Stomach smooth muscle (tissue), 2 donors: Measurements from ENCODE around the gene PLS3.

Experiments
- H3K27ac ChIP-seq: one replicate; pipeline ENCODE4 v1.7.0; 2013; ENCODE audit warnings: mild to moderate bottlenecking, low read length, inconsistent platforms
- H3K27me3 ChIP-seq, 2 donors: one replicate each; pipeline ENCODE4 v1.7.0; 2013; ENCODE audit warnings: low read length in 2 of 2; ENCODE audit not compliant: insufficient read depth in 2 of 2, control insufficient read depth in 1 of 2
- H3K36me3 ChIP-seq, 2 donors: one replicate each; pipeline ENCODE4 v1.7.0; 2013; ENCODE audit warnings: low read length in 2 of 2; ENCODE audit not compliant: control insufficient read depth in 2 of 2, insufficient read depth in 2 of 2
- H3K4me1 ChIP-seq: one replicate; pipeline ENCODE4 v1.7.0; 2013; ENCODE audit warnings: low read length; ENCODE audit not compliant: control insufficient read depth, insufficient read depth
- H3K4me3 ChIP-seq, 2 donors: one replicate each; pipeline ENCODE4 v1.7.0; 2013; ENCODE audit warnings: low read length in 2 of 2
- H3K9ac ChIP-seq, 2 donors: one replicate each; pipeline ENCODE4 v1.7.0; 2013; ENCODE audit warnings: low read length in 2 of 2, mild to moderate bottlenecking in 1 of 2
- H3K9me3 ChIP-seq, 2 donors: one replicate each; pipeline ENCODE4 v1.7.0; 2013; ENCODE audit warnings: low read length in 2 of 2; ENCODE audit not compliant: control insufficient read depth in 2 of 2
- donor health status: healthy.
- donor health status: Pancreatic carcinoma.

Gene PLS3

DNA sequence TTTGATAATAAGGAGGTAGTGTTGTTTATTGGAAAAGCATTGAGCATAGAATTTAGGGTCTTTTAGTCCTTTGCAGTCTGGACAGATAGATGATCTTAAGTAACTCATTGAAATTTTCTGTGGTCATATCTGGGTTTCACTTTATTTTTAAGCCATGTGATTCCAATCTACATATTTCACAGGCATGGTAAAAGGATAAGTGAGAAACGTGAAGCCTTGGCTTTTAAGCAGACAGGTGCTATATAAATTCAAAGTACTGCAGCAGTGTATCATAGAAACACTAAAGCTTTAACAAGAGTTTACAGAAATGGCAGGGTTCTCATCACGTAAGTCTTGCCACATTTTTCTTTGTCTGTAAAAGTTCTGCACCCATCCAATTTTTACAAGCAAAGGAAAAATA, 4.9 kb downstream of the PLS3 start:
- Histone ChIP-seq H3K4me3 (no peak overlapping the region), H3K27me3 (peaks cover 0 to 11% of the 10 kb centered on the region in 2 donors), H3K9me3 (no peaks in the 10 kb centered on the region), H3K9ac (no peak overlapping the region), H3K4me1 (peaks cover 6% of the 10 kb centered on the region), H3K36me3 (no peaks in the 10 kb centered on the region), H3K27ac (no peak overlapping the region)

DNA sequence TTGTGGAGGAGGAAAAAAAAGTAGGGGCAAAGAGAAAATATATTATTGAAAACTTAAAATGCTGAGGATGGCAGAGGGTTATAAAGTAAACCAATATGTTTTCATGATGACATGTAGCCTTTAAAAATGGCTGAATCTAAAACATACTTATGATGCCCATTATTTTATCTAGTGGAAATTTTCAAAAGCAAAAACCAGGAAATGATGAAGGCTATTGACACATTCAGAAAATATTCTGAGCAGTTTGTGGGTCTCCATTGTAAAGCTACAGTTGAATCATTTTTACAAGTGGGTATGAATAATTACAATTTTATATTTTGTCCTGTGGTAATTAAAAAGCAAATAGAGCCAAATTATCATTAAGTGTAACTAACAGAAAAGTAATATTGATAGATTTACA, 10.7 kb downstream of the PLS3 start:
- Histone ChIP-seq H3K4me1 (no peaks in the 10 kb centered on the region), H3K9me3 (no peaks in the 10 kb centered on the region), H3K9ac (no peak overlapping the region), H3K36me3 (peaks cover 0 to 2% of the 10 kb centered on the region in 2 donors), H3K4me3 (no peak overlapping the region), H3K27ac (no peak overlapping the region), H3K27me3 (peaks cover 0 to 2% of the 10 kb centered on the region in 2 donors)

DNA sequence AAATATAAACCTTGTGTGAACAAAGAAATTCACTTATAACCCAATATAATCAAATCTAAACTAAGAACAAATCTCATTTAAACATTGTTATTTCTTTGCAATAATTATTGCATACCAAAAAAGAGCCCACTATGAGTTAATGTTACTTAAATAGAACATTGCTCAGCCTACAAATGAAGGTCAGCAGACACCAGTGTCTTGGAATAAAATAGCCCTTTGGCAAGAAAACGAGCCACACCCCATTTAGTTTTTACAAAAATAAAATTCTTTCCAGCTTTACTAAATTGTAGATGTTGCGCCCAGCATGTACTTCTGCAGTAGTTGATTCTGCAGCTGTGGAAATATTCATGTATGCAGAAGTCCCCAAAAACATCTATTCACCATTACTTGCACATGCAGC, 12.2 kb downstream of the PLS3 start:
- Histone ChIP-seq H3K4me3 (no peak overlapping the region), H3K9me3 (no peaks in the 10 kb centered on the region), H3K9ac (no peak overlapping the region), H3K4me1 (no peaks in the 10 kb centered on the region), H3K27ac (no peak overlapping the region), H3K36me3 (peaks cover 0 to 3% of the 10 kb centered on the region in 2 donors), H3K27me3 (peaks cover 0 to 2% of the 10 kb centered on the region in 2 donors)

DNA sequence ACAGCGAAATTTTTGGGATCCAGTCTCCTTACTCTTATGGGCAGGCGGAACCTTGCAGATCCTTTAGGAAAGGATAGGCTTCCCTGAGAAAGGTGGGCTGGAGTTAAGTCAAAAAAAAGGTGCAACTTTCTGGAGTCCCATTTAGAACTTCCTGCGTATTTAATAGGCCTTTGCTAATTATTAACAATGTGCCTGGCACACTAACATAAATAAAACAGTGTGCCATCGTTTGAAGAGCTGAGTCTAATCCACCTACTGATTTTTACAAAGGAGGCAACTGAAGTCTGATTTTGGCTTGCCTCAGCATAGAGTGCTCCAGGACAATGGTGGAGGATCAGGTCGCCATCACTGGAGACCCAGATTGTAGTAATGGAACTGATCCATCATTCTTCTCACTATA, 15.7 kb downstream of the PLS3 start:
- Histone ChIP-seq H3K36me3 (peaks cover 0 to 3% of the 10 kb centered on the region in 2 donors), H3K27me3 (peaks cover 0 to 2% of the 10 kb centered on the region in 2 donors), H3K4me3 (no peak overlapping the region), H3K9me3 (no peaks in the 10 kb centered on the region), H3K4me1 (no peaks in the 10 kb centered on the region), H3K27ac (no peak overlapping the region), H3K9ac (no peak overlapping the region)

DNA sequence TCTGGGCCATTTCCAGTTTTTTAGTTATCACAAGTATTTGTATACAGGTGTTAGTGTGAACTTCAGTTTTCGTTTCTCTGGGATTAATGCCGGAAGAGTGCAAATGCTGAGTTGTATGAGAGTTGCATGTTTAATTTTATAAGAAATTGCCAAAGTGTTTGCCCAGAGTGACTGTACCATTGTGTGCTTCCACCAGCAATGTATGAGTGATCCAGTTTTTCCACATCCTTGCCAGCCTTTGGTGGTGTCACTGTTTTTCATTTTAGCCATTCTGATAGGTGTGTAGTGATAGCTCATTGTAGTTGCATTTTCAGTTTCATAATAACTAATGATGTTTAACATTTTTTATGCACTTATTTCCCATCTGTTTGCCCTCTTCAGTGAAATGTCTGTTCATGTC, 18.4 kb downstream of the PLS3 start:
- Histone ChIP-seq H3K27me3 (peaks cover 0 to 2% of the 10 kb centered on the region in 2 donors), H3K27ac (no peak overlapping the region)

DNA sequence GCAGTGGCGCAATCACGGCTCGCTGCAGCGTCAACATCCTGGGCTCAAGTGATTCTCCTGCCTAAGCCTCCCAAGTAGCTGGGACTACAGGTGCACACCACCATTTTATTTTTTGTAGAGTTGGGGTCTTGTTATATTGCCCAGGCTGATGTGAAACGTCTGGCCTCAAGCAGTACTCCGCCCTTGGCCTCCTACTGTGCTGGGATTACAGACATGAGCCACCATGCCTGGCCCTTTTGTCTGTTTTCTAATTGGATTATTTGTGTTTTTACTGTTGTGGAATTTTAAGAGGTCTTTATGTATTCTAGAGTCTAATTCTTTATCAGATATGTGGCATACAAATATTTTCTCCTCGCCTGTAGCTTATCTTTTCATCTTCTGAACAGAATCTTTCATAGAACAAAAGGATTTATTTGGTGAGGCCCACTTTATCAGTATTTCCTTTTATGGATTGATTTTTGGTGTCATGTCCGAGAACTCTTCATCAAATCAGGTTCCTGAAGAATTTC, 18.9 kb downstream of the PLS3 start:
- Histone ChIP-seq H3K4me3 (no peak overlapping the region), H3K4me1 (no peaks in the 10 kb centered on the region), H3K27ac (no peak overlapping the region), H3K9ac (no peak overlapping the region), H3K9me3 (no peaks in the 10 kb centered on the region), H3K36me3 (peaks cover 0 to 3% of the 10 kb centered on the region in 2 donors), H3K27me3 (peaks cover 0 to 2% of the 10 kb centered on the region in 2 donors)

More for the DNA sequence above, 18.4 kb downstream of the PLS3 start:
- Histone ChIP-seq H3K4me1 (no peaks in the 10 kb centered on the region), H3K9me3 (no peaks in the 10 kb centered on the region), H3K4me3 (no peak overlapping the region), H3K9ac (no peak overlapping the region), H3K36me3 (peaks cover 0 to 3% of the 10 kb centered on the region in 2 donors)

DNA sequence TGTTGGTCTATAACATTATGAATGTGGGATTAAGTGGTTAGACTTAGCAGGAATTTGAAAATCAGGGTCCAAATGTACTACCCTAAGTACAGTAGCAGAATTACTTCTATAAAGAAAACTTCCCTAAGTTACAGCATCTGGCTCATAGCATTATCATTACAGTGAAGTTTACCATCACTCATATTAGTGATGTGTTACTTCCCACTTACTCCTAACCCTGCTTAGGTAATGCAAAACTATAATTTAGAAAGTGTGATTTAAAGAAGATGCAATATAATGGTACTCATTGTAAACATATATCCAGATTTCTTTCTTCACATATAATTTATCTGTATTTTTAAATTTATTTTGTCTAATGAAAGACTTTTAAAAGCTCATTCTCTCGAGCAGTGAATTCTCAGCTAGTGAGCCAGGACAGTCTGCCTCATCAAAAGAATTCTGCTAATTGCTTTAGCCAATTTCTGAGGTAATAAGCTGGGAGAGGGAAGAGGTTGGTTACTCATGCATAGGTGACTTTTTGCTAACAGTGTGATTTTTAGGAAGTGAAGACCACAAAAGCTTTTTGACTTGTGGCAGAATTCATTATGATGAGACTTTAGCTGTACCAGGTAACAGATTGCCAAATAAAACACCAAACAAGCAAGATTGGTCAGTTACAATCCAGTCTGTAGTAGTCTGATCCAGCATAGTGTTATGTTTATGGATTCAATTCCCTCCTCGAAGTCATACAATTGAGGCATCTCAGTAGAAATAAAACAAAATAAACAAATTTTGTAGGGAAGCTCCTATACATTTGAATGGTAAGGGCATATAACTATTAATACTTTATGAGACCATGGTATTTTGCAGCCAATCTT, 21.0 kb downstream of the PLS3 start:
- Histone ChIP-seq H3K27ac (no peak overlapping the region), H3K4me3 (no peak overlapping the region), H3K9ac (no peak overlapping the region), H3K27me3 (peaks cover 0 to 2% of the 10 kb centered on the region in 2 donors), H3K9me3 (no peaks in the 10 kb centered on the region), H3K4me1 (no peaks in the 10 kb centered on the region), H3K36me3 (no peaks in the 10 kb centered on the region)

DNA sequence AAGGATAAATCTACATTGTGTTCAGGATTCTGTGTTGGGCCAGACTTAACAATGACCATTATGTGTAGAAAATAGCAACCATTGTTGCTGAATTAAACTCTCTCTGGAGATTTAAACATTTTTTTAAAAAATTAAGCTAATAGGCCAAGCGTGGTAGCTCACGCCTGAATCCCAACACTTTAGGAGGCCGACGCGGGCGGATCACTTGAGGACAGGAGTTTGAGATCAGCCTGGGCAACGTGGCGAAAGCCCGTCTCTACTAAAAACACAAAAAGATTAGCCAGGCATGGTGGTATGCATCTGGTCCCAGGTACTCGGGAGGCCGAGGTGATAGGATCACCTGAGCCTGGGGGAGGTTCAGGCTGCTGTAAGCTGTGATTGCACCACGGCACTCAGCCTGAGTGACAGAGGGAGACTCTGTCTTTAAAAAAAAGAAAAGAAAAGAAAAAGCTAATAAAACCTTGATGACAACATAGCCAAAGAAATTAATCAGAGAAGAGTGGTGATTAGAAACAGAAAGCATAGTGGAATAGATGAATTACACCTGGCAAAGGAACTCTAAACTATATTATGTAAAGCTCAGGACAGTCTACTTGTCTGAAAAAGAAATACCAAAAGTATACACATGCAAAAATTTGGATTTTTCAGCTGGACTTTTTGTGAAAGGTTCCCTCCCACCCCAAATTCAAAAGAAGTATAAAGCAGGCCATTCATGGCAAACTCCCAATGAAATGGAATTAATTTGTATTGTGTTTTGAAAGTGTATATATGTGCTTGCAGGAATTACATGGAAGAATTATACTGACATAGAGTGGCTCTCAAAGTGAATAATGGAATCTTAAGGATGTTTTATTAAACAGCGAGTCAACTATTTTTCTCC, 21.9 kb downstream of the PLS3 start:
- H3K9me3 ChIP-seq = no peaks in the 10 kb centered on the region
- H3K4me3 ChIP-seq = peak overlapping the region in 1 of 2 donors; percentile 40
- H3K36me3 ChIP-seq = no peaks in the 10 kb centered on the region
- no peak overlapping the region for H3K27ac ChIP-seq
- H3K9ac ChIP-seq = peak overlapping the region in 1 of 2 donors; percentile 15
- no peaks in the 10 kb centered on the region for H3K27me3 ChIP-seq
- no peaks in the 10 kb centered on the region for H3K4me1 ChIP-seq

DNA sequence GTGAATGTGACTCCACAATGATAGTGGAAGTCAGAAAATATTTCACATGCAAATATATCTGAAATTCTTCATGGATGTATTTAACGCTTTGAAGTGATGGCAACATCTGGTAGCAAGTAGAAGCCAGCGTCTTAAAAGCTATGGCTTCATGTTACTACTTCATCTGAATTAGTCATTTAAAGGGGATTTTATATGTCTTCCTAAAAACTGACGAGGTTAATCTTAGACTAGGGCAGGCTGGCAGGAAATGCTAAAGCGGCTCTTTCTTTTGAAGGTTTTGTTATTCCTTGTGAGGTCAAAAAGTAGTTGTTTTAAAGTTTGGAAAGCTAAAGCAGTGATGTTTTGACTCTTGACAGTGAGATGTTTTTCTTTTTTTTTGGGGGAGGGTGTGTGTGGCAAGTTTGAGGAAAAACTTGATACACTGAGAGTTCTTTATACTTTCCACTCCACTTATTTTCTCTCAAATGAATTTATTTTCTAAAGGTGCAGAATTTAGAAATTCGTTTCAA, 22.6 kb downstream of the PLS3 start:
- Histone ChIP-seq H3K36me3 (no peaks in the 10 kb centered on the region), H3K9me3 (no peaks in the 10 kb centered on the region), H3K27me3 (no peaks in the 10 kb centered on the region), H3K9ac (peak overlapping the region in 1 of 2 donors; percentile 15), H3K27ac (peak overlapping the region; percentile 20), H3K4me1 (no peaks in the 10 kb centered on the region), H3K4me3 (peak overlapping the region in 1 of 2 donors; percentile 40)

DNA sequence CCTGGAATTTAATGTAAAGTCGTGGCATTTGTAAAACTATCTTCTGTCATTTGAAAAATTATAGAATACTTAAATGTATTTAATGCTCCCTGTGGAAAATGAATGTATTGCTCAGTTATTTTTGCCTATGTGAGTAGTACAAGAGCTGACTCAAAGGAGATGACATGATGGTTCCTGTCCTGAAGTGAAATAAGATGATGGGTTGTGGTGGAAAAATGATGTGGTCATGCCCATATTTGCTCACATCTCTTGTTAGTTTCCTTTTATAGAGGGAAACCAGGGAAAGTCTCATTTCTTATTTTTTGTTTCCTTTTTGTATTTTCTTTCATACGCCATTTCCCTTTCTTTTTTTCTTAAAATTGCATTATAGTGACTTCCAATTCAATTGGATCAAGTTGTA, 23.7 kb downstream of the PLS3 start:
- no peaks in the 10 kb centered on the region for H3K27me3 ChIP-seq
- H3K27ac ChIP-seq = no peak overlapping the region

More for the DNA sequence above, 23.7 kb downstream of the PLS3 start:
- Histone ChIP-seq H3K36me3 (no peaks in the 10 kb centered on the region), H3K4me1 (no peaks in the 10 kb centered on the region), H3K4me3 (no peak overlapping the region), H3K9ac (no peak overlapping the region), H3K9me3 (no peaks in the 10 kb centered on the region)
